ENCODE results near the gene UQCC5. TPM values are rescaled to one million over a fixed set of nuclear protein-coding genes. Genes with fewer than 3 reads are reported as not detected.

The UQCC5 gene
- total RNA-seq, 2 donors from 2014 or later = 0.78 to 7.3 TPM

DNA sequence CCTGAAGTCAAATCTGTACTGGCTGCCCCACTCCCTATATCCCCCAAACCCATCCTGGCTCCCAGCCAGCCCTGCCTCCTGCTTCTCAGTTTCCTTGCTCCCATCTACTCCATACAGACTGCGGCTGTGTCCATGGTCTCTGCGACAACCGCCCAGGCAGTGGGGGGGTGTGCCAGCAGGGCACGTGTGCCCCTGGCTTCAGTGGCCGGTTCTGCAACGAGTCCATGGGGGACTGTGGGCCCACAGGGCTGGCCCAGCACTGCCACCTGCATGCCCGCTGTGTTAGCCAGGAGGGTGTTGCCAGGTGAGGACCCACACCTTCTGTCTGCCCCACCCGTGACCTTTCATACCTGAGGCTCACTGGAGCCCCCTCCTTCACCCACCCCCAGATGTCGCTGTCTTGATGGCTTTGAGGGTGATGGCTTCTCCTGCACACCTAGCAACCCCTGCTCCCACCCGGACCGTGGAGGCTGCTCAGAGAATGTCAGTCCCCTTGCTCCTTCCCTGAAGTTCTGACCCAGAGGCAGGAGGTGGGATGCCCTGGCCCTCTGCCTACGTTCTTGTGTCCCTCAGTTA, 26.6 kb upstream of the UQCC5 start:
- no peaks in the 10 kb centered on the region for H3K9me3 ChIP-seq
- H3K27ac ChIP-seq = no peak overlapping the region
- no peaks in the 10 kb centered on the region for H3K36me3 ChIP-seq (replicated peaks in 1 of 2; ENCODE audit: insufficient read depth in 1 of 2, low read depth in 2 of 2)
- TF ChIP-seq, protein P1, sequence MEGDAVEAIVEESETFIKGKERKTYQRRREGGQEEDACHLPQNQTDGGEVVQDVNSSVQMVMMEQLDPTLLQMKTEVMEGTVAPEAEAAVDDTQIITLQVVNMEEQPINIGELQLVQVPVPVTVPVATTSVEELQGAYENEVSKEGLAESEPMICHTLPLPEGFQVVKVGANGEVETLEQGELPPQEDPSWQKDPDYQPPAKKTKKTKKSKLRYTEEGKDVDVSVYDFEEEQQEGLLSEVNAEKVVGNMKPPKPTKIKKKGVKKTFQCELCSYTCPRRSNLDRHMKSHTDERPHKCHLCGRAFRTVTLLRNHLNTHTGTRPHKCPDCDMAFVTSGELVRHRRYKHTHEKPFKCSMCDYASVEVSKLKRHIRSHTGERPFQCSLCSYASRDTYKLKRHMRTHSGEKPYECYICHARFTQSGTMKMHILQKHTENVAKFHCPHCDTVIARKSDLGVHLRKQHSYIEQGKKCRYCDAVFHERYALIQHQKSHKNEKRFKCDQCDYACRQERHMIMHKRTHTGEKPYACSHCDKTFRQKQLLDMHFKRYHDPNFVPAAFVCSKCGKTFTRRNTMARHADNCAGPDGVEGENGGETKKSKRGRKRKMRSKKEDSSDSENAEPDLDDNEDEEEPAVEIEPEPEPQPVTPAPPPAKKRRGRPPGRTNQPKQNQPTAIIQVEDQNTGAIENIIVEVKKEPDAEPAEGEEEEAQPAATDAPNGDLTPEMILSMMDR (IDR thresholded peaks at IDR 0.05) = no peak
- TF ChIP-seq POLR2A (IDR thresholded peaks at IDR 0.05) = no peak
- H3K4me3 ChIP-seq = no peak overlapping the region
- no peaks in the 10 kb centered on the region for H3K27me3 ChIP-seq
- ATAC-seq = no peak
- intact Hi-C loops (cut with DNase I) = no loop called here
- H3K4me1 ChIP-seq = no peaks in the 10 kb centered on the region
- 79 to 80% methylated on average over 11 to 12 of the region's 12 CpGs for WGBS, 2 donors
- DNase-seq = no peak

DNA sequence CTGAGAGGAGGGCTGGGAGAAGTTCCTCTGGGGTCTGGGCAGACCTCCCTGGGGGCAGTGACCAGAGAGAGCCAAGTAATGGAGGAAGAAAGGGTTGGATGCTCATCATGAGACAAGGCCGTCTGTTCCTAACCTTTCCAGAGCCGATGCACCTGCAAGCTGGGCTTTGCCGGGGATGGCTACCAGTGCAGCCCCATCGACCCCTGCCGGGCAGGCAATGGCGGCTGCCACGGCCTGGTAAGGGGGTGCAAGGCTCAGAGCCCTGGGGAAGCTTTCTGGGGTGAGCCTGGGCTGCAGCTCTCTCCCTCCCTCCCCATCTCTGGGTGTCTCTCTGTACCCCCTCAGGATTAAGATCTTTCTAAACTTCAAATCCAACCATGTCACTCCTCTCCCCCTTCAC, 24.9 kb upstream of the UQCC5 start:
- Histone ChIP-seq H3K36me3 (replicated peaks in 1 of 2; ENCODE audit: insufficient read depth in 1 of 2, low read depth in 2 of 2) (no peaks in the 10 kb centered on the region), H3K4me3 (no peak overlapping the region), H3K27ac (no peak overlapping the region), H3K4me1 (no peaks in the 10 kb centered on the region), H3K9me3 (no peaks in the 10 kb centered on the region), H3K27me3 (no peaks in the 10 kb centered on the region)
- TF ChIP-seq POLR2A (IDR thresholded peaks at IDR 0.05) = no peak
- TF ChIP-seq, protein P1 (IDR thresholded peaks at IDR 0.05) = no peak
- DNase-seq (no peak), ATAC-seq (no peak)
- WGBS, 2 donors = 81 to 87% methylated on average over 7 of the region's 7 CpGs
- intact Hi-C loops (cut with DNase I) = no loop called here

DNA sequence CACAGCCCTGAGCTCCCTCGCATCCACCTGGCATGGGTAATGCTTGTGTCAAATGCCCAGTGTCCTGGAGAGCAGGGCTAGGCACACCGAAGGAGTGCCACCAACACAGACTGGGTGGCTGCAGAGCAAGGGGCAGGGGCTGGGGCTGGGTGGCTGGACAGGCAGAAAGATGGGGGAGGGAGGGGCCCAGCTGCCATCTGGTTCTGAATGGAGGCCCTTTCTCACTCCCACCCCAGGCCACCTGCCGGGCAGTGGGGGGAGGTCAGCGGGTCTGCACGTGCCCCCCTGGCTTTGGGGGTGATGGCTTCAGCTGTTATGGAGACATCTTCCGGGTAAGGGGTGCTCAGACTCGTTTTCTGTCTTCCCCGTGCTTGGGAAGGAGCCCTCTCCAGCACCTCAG, 24.3 kb upstream of the UQCC5 start:
- no peak for TF ChIP-seq POLR2A (IDR thresholded peaks at IDR 0.05)
- TF ChIP-seq, protein P1 (IDR thresholded peaks at IDR 0.05) = no peak
- ATAC-seq (no peak), DNase-seq (no peak)
- 69 to 94% methylated on average over 2 to 8 of the region's 8 CpGs for WGBS, 2 donors
- Histone ChIP-seq H3K36me3 (replicated peaks in 1 of 2; ENCODE audit: insufficient read depth in 1 of 2, low read depth in 2 of 2) (no peaks in the 10 kb centered on the region), H3K4me1 (no peaks in the 10 kb centered on the region), H3K27ac (no peak overlapping the region), H3K9me3 (no peaks in the 10 kb centered on the region), H3K27me3 (no peaks in the 10 kb centered on the region), H3K4me3 (no peak overlapping the region)
- intact Hi-C loops (cut with DNase I) = no loop called here

DNA sequence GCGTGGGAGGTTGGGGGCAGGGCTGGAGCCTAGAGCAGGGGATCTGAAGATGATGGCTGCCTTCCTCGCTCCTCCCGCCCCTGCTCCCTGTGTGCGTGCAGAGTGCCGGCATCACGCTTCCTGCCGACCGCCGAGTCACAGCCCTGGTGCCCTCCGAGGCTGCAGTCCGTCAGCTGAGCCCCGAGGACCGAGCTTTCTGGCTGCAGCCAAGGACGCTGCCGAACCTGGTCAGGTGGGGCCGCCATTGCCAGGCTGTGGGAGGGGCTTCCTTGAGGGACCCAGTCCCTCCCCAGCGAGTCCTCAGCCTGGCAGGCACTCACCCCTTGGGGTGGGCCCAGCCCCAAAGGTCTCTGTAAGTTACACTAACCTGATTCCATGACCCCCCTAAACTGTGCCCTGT, 23.7 kb upstream of the UQCC5 start:
- H3K27me3 ChIP-seq = no peaks in the 10 kb centered on the region
- H3K27ac ChIP-seq = no peak overlapping the region
- H3K9me3 ChIP-seq = no peaks in the 10 kb centered on the region
- no peak overlapping the region for H3K4me3 ChIP-seq
- no peak for TF ChIP-seq POLR2A (IDR thresholded peaks at IDR 0.05)
- TF ChIP-seq, protein P1 (IDR thresholded peaks at IDR 0.05) = no peak
- ATAC-seq (no peak), DNase-seq (no peak)
- 81 to 93% methylated on average over 2 to 15 of the region's 17 CpGs for WGBS, 2 donors
- no peaks in the 10 kb centered on the region for H3K4me1 ChIP-seq
- H3K36me3 ChIP-seq (replicated peaks in 1 of 2; ENCODE audit: insufficient read depth in 1 of 2, low read depth in 2 of 2) = no peaks in the 10 kb centered on the region
- intact Hi-C loops (cut with DNase I) = no loop called here

DNA sequence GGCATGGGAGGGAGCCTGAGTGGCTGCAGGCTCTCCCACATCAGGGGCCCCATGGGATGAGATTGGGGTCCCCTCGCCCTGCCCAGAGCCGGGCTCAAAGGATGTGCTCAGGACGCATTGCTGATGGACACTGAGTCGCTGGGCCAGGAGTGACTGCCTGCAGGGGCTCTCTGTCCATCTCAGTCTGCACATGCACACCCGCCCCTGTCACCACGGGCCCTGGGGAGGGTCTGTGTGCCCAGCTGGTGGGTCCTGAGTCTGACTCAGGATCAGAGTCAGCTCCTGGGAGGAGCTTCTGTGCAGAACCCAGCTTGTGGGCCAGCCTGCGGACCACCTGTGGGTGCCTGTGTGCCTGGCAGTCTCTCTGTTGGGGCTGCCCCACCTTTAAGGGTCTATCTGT, 23.1 kb upstream of the UQCC5 start:
- H3K4me3 ChIP-seq = no peak overlapping the region
- no peak for ATAC-seq
- intact Hi-C loops (cut with DNase I) = no loop called here

More for the DNA sequence above, 23.1 kb upstream of the UQCC5 start:
- Histone ChIP-seq H3K9me3 (no peaks in the 10 kb centered on the region), H3K27ac (no peak overlapping the region), H3K36me3 (replicated peaks in 1 of 2; ENCODE audit: insufficient read depth in 1 of 2, low read depth in 2 of 2) (no peaks in the 10 kb centered on the region), H3K27me3 (no peaks in the 10 kb centered on the region), H3K4me1 (no peaks in the 10 kb centered on the region)
- TF ChIP-seq POLR2A (IDR thresholded peaks at IDR 0.05) = no peak
- TF ChIP-seq, protein P1 (IDR thresholded peaks at IDR 0.05) = no peak
- WGBS, 2 donors = 78 to 90% methylated on average over 6 to 7 of the region's 7 CpGs
- no peak for DNase-seq

All from body of pancreas (tissue), 4 donors.